PFSK-1 (cell line): ENCODE results near the gene RNF208.

Experiments used
- FOXP2 ChIP-seq: optimal IDR thresholded peaks from 2 replicates; pipeline ENCODE3; 2011; ENCODE audit warnings: borderline replicate concordance, control low read depth, inconsistent platforms; ENCODE audit not compliant: insufficient read depth; ENCODE audit errors: extremely low read length, extremely low read depth
- POLR2AphosphoS5 ChIP-seq: IDR thresholded peaks from 2 replicates; pipeline ENCODE4 v1.6.1; 2012; ENCODE audit warnings: low read depth, mild to moderate bottlenecking, control low read depth, low read length, moderate library complexity
- REST ChIP-seq, 2 experiments: IDR thresholded peaks; 2 replicates each; pipeline versions ENCODE4 v1.6.1 to v1.8.0; 2011 to 2012; ENCODE audit warnings: low read depth in 2 of 2, low read length in 2 of 2, control low read depth in 1 of 2, inconsistent platforms in 1 of 2, mild to moderate bottlenecking in 1 of 2, moderate library complexity in 1 of 2; ENCODE audit not compliant: insufficient read depth in 1 of 2
- SIN3A ChIP-seq: IDR thresholded peaks from 2 replicates; pipeline ENCODE4 v1.6.1; 2012; ENCODE audit warnings: mild to moderate bottlenecking, low read length, moderate library complexity, borderline replicate concordance; ENCODE audit not compliant: insufficient read depth
- TAF1 ChIP-seq: IDR thresholded peaks from 2 replicates; pipeline ENCODE4 v1.6.1; 2012; ENCODE audit warnings: low read length, control low read depth, borderline replicate concordance; ENCODE audit not compliant: insufficient read depth

GRCh38 chr9:137254624-137255447, 32.8 kb upstream of the RNF208 start, which contains the start of gene NELFB:
- TF ChIP-seq POLR2AphosphoS5: peak; percentile 74
- no peak for TF ChIP-seq FOXP2
- no peak for TF ChIP-seq REST (IDR thresholded peaks at IDR 0.05; ENCODE audit: insufficient read depth in 1 of 2, low read depth in 2 of 2, low read length in 2 of 2)
- 0 out of 2 replicates have a peak, but pooled peaks have one; percentile 40 for TF ChIP-seq TAF1
- TF ChIP-seq SIN3A: no peak
